Endothelial cell of umbilical vein (primary cell): ENCODE data around the gene ROBO2. TPM values are rescaled to one million over a fixed set of nuclear protein-coding genes. Genes with fewer than 3 reads are reported as not detected.

Experiments
- BruUV-seq: library from RNA; stranded (reverse); fragments of 400-500 nt; replicated peaks from 2 replicates; lab custom pipeline; 2021; lab: Mats Ljungman, UMichigan
- CTCF ChIA-PET: fragments of 300-600, 350-600 bp; sonication (Branson Sonifier 250); formaldehyde crosslinking; loops from one replicate; lab custom pipeline; 2021; ENCODE audit warnings: antibody characterized with exemption, inconsistent platforms; lab: Charles Lee
- POLR2A ChIA-PET: fragments of 300-600, 350-600 bp; sonication (Branson Sonifier 250); formaldehyde crosslinking; loops from one replicate; lab custom pipeline; 2021; ENCODE audit warnings: antibody characterized with exemption, inconsistent platforms; lab: Charles Lee
- DNase-seq: peaks from one replicate; pipeline ENCODE4 v3.0.0-alpha.2; 2011; ENCODE audit warnings: low read depth, low spot score
- FAIRE-seq: peaks from 2 replicates; lab custom pipeline; 2011; peaks lifted over from hg19 to GRCh38; lab: Jason Lieb, UNC
- H2AFZ ChIP-seq: 2 replicates; pipeline ENCODE4 v1.6.0; 2012; ENCODE audit warnings: low read depth, low read length, control low read depth, inconsistent platforms
- H3K27ac ChIP-seq: 2 replicates; pipeline ENCODE4 v1.5.1; 2011; ENCODE audit warnings: low read depth, mild to moderate bottlenecking, control low read depth, low read length, moderate library complexity; ENCODE audit not compliant: insufficient read depth
- H3K27me3 ChIP-seq, 2 experiments: 2 replicates each; pipeline versions ENCODE4 v1.6.0 to v1.6.1; 2011; ENCODE audit warnings: low read length in 2 of 2, mixed read lengths in 1 of 2; ENCODE audit not compliant: control insufficient read depth in 2 of 2, insufficient read depth in 2 of 2
- H3K36me3 ChIP-seq, 2 experiments: 2 replicates in 1 of 2; 3 replicates in 1 of 2; pipeline ENCODE4 v1.5.1; 2011; ENCODE audit warnings: low read length in 2 of 2, mild to moderate bottlenecking in 1 of 2, moderate library complexity in 1 of 2; ENCODE audit not compliant: control insufficient read depth in 2 of 2, insufficient read depth in 2 of 2; ENCODE audit errors: extremely low read depth in 1 of 2
- H3K4me1 ChIP-seq: 3 replicates; pipeline ENCODE4 v1.5.1; 2011; ENCODE audit warnings: mild to moderate bottlenecking, low read length; ENCODE audit not compliant: control insufficient read depth, insufficient read depth; ENCODE audit errors: extremely low read depth
- H3K4me2 ChIP-seq: 2 replicates; pipeline ENCODE4 v1.6.1; 2011; ENCODE audit warnings: low read length, control low read depth, mixed read lengths; ENCODE audit not compliant: insufficient read depth
- H3K4me3 ChIP-seq, 3 experiments: fragments of 200-600 bp in 1 of 3; sonication (generic), shearing (Covaris generic) in 1 of 3; replicated peaks in 1 of 3; 2 replicates each; pipeline ENCODE4 v1.5.1; 2011 to 2016; ENCODE audit warnings: control low read depth in 3 of 3, low read length in 3 of 3, mild to moderate bottlenecking in 2 of 3, inconsistent platforms in 1 of 3, low read depth in 1 of 3, moderate library complexity in 1 of 3; ENCODE audit not compliant: insufficient read depth in 1 of 3
- H3K79me2 ChIP-seq: 2 replicates; pipeline ENCODE4 v1.6.0; 2012; ENCODE audit warnings: low read length, inconsistent platforms; ENCODE audit not compliant: control insufficient read depth, insufficient read depth
- H3K9ac ChIP-seq: replicated peaks from 2 replicates; pipeline ENCODE3; 2011; ENCODE audit warnings: low read length, control low read depth; ENCODE audit not compliant: insufficient read depth; ENCODE audit errors: extremely low read depth
- H3K9me1 ChIP-seq: replicated peaks from 3 replicates; pipeline ENCODE4 v1.6.0; 2011; ENCODE audit warnings: mild to moderate bottlenecking, low read length; ENCODE audit not compliant: control insufficient read depth, insufficient read depth; ENCODE audit errors: extremely low read depth
- H3K9me3 ChIP-seq: replicated peaks from 2 replicates; pipeline ENCODE4 v1.5.1; 2012; ENCODE audit warnings: low read length, inconsistent platforms; ENCODE audit not compliant: control insufficient read depth, insufficient read depth
- H4K20me1 ChIP-seq: replicated peaks from 2 replicates; pipeline ENCODE3; 2011; ENCODE audit warnings: mild to moderate bottlenecking, low read length; ENCODE audit not compliant: control insufficient read depth, insufficient read depth; ENCODE audit errors: extremely low read depth
- EZH2 ChIP-seq: IDR thresholded peaks from 2 replicates; pipeline ENCODE4 v1.6.1; 2012; ENCODE audit warnings: borderline replicate concordance, low read depth, mild to moderate bottlenecking, moderate library complexity, low read length, inconsistent platforms; ENCODE audit not compliant: severe bottlenecking
- FOS ChIP-seq: IDR thresholded peaks from 2 replicates; pipeline ENCODE4 v1.6.1; 2011; ENCODE audit warnings: mild to moderate bottlenecking, low read length, moderate library complexity, borderline replicate concordance; ENCODE audit not compliant: insufficient read depth
- GATA2 ChIP-seq: IDR thresholded peaks from 2 replicates; pipeline ENCODE4 v1.7.0; 2011; ENCODE audit warnings: low read depth, mild to moderate bottlenecking, moderate library complexity, mixed read lengths, low read length; ENCODE audit not compliant: insufficient read length, insufficient read depth
- JUN ChIP-seq: IDR thresholded peaks from 2 replicates; pipeline ENCODE4 v1.6.1; 2011; ENCODE audit warnings: borderline replicate concordance, low read depth; ENCODE audit not compliant: insufficient read length, insufficient read depth
- MAX ChIP-seq: IDR thresholded peaks from 2 replicates; pipeline ENCODE4 v1.6.1; 2011; ENCODE audit not compliant: insufficient read depth, insufficient read length
- MYC ChIP-seq: IDR thresholded peaks from one replicate; pipeline ENCODE4 v1.6.1; 2011; ENCODE audit warnings: mild to moderate bottlenecking, low read depth, low read length
- POLR2A ChIP-seq: IDR thresholded peaks from 2 replicates; pipeline ENCODE4 v1.6.1; 2012; ENCODE audit warnings: low read depth, mild to moderate bottlenecking, control low read depth, low read length
- POLR2AphosphoS5 ChIP-seq: IDR thresholded peaks from 2 replicates; pipeline ENCODE4 v1.6.1; 2012; ENCODE audit warnings: low read depth, mild to moderate bottlenecking, control low read depth, low read length, moderate library complexity; ENCODE audit not compliant: insufficient read depth
- dilution Hi-C: fragments of 300-500 bp; cut with MboI; formaldehyde crosslinking; loops from one replicate; pipeline ENCODE4 v1.15.0; 2019; ENCODE audit warnings: low sequenced_read_pairs; ENCODE audit not compliant: extremely low pct_ligation_motif_present
- intact Hi-C: fragments of 100-400 bp; cut with micrococcal nuclease; formaldehyde crosslinking; loops from one replicate; pipeline ENCODE4 v1.10.0; 2022
- polyA plus RNA-seq, 4 experiments: library from polyadenylated mRNA; depleted of rRNA in 3 of 4; stranded (reverse) in 3 of 4; unstranded in 1 of 4; fragments of >200 nt; gene quantifications; 2 replicates each; pipeline versions ENCODE4 v1.2.1 to v1.2.3, GENCODE V29; 2011 to 2012; ENCODE audit warnings: missing spikeins in 1 of 4
- total RNA-seq: library from RNA; stranded (reverse); gene quantifications from 2 replicates; pipeline ENCODE4 v1.2.3, GENCODE V29; 2021
- TF ChIP-seq, protein P1 (sequence below), 2 donors: IDR thresholded peaks; 1 replicate in 1 of 2; 2 replicates in 1 of 2; pipeline ENCODE4 v1.5.1; 2011; ENCODE audit warnings: low read length in 2 of 2, mild to moderate bottlenecking in 2 of 2, moderate library complexity in 2 of 2, control low read depth in 1 of 2, inconsistent platforms in 1 of 2, low read depth in 1 of 2; ENCODE audit not compliant: insufficient read depth in 1 of 2; ENCODE audit errors: extremely low read depth in 1 of 2

ROBO2 gene
- total and polyA plus RNA-seq, 2 donors (not counting 3 experiments of a cell fraction or from before 2014, with no cell fraction given): not detected

GRCh38 chr3:77086408-77086807 is 46.5 kb downstream of the ROBO2 start:
- Histone ChIP-seq H3K9me3 (no peaks in the 10 kb centered on the region), H3K27me3 (no peaks in the 10 kb centered on the region), H3K4me2 (no peak overlapping the region), H3K36me3 (no peaks in the 10 kb centered on the region), H3K79me2 (no peaks in the 10 kb centered on the region), H2AFZ (no peak overlapping the region), H3K4me3 (no peak overlapping the region), H3K9ac (no peak overlapping the region), H3K4me1 (no peaks in the 10 kb centered on the region), H3K27ac (no peak overlapping the region), H3K9me1 (no peaks in the 10 kb centered on the region), H4K20me1 (no peaks in the 10 kb centered on the region)
- ChIA-PET CTCF (no interaction called here), POLR2A (no interaction called here)
- TF ChIP-seq POLR2AphosphoS5 (no peak), MAX (no peak), JUN (no peak), EZH2 (no peak), POLR2A (no peak), GATA2 (no peak), MYC (no peak), FOS (no peak)
- TF ChIP-seq, protein P1, sequence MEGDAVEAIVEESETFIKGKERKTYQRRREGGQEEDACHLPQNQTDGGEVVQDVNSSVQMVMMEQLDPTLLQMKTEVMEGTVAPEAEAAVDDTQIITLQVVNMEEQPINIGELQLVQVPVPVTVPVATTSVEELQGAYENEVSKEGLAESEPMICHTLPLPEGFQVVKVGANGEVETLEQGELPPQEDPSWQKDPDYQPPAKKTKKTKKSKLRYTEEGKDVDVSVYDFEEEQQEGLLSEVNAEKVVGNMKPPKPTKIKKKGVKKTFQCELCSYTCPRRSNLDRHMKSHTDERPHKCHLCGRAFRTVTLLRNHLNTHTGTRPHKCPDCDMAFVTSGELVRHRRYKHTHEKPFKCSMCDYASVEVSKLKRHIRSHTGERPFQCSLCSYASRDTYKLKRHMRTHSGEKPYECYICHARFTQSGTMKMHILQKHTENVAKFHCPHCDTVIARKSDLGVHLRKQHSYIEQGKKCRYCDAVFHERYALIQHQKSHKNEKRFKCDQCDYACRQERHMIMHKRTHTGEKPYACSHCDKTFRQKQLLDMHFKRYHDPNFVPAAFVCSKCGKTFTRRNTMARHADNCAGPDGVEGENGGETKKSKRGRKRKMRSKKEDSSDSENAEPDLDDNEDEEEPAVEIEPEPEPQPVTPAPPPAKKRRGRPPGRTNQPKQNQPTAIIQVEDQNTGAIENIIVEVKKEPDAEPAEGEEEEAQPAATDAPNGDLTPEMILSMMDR (IDR thresholded peaks at IDR 0.05; ENCODE audit: extremely low read depth in 1 of 2, insufficient read depth in 1 of 2, low read depth in 1 of 2, low read length in 2 of 2): no peak
- dilution Hi-C loops: no loop called here
- no peak for DNase-seq
- no peak for FAIRE-seq
- BruUV-seq: no TSS peak
- intact Hi-C loops: no loop called here
